ENCODE measurements around the gene DICER1. TPM values are rescaled to one million over a fixed set of nuclear protein-coding genes. Genes with fewer than 3 reads are reported as not detected.

DICER1 gene
- total RNA-seq, 2 donors from 2014 or later: 52.4 to 52.5 TPM

Small RNAs within 50 kb of the gene (microRNA-seq; reads per million reads assigned to microRNA genes)
- 2.6 to 2.9 reads per million in 2 donors for gene MIR3173 (ENCODE audit: borderline microRNAs expressed in 2 of 2)

Other genes with a start within 250 kb of the DICER1 start
- 10 to 100 TPM in 1 of 2 donors, 1 to 10 TPM in 1; 9.4 to 11.1 TPM for gene CLMN, start 162.4 kb upstream of the DICER1 start, total RNA-seq